HS-5 (cell line): ENCODE data around the gene RIMS4.

Source experiments
- DNase-seq: peaks from one replicate; pipeline ENCODE4 v3.0.0-alpha.2; 2012; ENCODE audit warnings: low read depth

RIMS4 gene

DNA sequence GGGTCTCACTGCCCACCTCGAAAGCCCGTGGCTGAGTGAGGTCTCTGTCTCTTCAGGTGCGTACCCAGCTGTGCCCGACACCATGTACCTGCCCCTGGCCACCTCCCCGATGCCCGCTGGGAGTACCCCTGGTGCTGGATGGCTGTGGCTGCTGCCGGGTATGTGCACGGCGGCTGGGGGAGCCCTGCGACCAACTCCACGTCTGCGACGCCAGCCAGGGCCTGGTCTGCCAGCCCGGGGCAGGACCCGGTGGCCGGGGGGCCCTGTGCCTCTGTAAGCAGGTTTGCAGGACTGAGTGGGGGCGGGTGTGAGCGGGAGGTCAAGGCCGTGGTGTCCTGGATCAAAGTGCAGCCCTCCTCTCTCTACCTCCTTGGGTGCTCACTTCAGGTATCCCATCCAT is 90.5 kb downstream of the RIMS4 start:
- DNase-seq, result no peak

DNA sequence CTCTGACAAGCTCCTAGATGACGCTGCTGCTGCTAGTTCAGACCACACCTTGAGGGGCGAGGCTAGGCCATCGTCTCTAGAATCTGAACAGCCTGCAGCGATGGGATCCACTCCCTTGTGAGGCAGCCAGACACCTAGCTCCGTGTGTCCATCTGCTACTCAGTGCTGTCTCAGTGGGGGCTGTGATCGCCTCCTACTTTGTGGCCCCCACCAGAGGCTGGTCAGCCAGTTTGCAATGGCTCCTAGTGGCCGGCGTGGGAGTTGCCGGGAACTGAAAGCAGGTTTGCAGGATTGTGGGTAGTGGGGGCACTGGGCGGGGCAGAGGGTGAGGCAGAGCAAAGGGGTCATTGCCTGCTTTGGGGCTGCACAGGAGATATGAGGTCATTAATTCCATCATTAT is 92.4 kb downstream of the RIMS4 start:
- no peak for DNase-seq

DNA sequence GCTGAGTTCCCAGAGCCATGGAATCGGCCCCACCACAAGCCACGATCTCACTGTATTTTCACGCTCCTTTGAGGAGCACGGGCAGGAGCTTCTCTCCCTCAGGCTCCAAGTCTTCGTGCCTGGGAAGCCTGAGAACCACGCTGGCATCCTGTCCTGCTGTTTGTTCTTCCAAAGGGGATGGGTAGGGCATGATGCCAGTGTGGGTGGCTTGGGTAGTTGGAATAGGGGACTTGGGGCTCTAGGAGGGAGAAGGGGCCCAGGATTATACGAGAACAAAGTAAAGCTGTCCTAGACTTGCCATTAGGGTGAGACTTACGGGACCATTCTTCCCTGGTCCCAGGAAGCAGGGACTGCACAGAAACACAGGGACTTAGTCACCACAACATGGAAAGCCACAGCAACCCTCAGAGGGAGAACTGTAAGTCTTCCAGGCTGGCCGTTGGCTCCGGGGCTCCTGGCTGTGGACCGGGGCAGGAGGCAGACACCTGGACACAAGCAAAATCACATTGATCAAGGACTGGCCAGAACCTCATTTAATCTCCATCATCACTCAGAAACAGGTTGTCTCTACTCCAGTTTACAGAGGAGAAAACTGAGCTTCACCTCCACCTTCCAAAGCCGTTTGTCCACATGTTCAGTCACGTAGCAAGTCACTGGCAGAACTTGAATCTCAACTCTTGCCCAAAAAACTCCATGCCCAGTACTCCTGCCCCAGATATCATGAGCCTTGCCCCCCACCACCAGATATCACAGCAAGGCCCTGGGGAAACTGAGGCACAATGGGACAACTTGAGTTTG is 93.8 kb downstream of the RIMS4 start:
- DNase-seq, result no peak

GRCh38 chr20:44715499-44716308 is 94.6 kb downstream of the RIMS4 start:
- DNase-seq, result no peak

DNA sequence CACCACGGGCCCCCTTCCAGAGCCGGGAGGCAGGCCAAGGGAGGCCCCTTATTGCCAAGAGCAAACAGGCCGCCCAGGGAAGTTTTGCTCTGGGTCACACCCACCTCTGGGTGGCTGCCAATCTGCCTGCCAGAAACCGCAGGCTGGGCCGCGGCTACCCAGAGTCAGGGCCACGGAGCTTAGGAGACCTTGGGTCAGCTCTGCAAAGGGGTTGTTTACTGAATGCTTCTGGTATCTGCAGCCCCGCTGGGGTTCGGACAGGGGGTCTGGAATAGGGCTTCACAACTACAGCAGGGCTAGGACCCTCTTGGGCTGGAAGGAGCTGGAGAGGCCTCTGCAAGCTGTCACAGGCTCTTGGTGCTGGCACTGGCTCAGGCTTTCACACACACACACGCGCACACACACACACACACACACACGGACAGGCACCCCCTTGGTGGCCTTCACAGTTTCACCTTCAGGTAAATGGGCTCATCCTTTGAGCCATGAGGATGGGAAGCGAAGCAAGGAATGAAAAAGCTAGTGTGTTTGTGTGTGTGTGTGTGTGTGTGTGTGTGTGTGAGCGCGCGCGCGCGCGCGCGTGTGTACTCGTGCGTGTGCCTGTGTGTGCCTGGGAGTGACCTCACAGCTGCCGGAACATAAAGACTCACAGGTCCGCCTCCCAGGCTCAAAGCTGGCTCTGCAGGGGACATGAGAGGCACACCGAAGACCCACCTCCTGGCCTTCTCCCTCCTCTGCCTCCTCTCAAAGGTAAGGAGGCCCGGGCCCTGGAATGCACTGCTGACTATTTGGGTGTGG is 95.4 kb downstream of the RIMS4 start, which contains the start of gene CCN5:
Gene CCN5, plus strand, starts transcription at position 669 of the 798 bp plus-strand sequence. Its CDS starts 22 bp downstream, at position 691.
- no peak for DNase-seq

GRCh38 chr20:44714102-44714700 is 96.1 kb downstream of the RIMS4 start:
- DNase-seq, result no peak

- DNase-seq, result no peak
Observed at GRCh38 chr20:44711237-44711636, 99.1 kb downstream of the RIMS4 start.

GRCh38 chr20:44709797-44710196 is 100.5 kb downstream of the RIMS4 start:
- DNase-seq, result no peak

- DNase-seq, result no peak
Observed at GRCh38 chr20:44709380-44709779, 101.0 kb downstream of the RIMS4 start.

GRCh38 chr20:44707018-44707579 is 103.2 kb downstream of the RIMS4 start:
- DNase-seq, result no peak

DNA sequence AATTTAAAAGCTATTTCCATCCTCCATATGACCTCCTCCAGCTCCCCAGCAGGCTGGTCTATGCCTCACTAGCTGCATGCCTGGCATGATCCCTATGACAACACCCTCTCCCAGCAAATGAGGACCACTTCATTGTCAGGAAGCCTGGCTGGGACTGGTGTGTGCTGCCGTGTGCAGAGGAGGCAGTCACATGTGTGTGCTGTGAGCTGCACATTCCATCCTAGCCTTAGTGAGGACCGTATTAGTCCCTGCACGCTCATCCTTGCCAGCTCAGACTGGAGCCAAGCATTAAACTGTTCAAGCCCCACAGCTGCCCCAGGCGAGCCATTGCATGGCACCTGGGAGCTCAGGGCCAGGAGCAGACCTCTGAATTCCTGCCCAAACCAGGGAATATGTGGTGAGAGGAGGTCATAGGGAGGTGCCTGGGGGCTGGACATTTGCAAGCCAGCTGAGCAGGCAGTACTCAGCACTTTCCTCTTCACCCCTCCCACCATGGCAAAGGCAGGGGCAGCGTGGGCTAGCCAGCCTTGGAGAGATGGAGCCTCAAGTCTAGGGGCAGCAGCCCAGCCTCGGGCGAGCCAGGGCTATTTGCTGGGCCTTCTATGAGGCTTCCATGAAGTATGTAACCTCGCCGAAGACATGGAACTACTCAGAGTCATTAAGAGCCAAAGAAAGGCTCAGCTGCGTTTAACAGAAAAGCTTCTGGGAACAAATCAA is 103.9 kb downstream of the RIMS4 start:
- peak; percentile 48 for DNase-seq

DNA sequence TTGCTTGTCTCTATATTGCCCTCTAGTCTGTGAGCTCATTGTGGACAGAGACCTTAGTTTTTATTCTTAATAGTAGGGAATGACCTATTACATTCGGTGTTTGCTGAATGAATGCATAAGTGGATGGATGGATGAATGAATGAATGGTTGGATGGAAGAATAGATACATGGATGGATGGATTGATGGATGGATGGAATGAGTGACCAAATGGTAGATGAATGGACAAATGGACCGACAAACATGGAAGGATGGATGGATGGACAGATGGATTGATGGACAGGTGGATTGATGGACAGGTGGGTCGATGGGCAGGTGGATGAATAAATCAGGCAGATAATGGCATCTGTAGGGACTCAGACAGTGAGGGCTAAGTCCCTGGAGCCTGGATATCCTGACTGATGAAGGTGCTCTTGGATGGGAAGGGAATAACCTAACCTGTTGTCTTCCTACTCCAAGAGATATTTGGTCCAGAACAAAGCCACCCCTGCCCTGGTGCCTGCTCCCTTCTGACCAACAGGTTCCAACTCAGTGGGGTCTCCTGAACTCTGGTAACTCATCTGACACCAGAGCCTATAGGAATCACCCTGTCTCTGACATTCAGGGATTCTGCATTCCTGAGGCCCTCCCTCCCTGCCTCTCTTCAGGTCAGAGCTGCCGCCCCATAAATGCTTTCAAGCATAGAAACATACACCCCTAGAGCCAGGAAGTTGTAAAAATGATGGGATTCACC is 104.8 kb downstream of the RIMS4 start:
- no peak for DNase-seq

DNA sequence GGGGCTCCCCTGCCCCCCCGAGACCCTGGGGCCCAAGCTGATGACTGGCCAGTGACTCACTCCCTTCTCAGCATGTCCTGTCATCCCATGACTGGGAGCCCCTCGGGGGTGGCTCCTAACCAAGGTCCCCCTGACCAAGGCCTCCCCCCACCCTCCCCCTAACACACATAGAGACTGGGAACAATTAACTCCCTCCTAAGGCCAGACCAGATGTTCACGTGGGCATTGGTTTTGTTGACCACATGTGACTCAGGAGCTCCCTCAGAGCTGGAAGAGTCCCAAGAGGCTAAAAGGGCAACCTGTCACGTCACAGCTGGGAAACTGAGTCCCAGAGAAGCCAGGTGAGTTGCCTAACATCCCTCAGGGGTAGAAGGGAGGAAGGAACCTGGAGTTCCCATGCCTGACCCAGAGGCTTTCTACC is 105.8 kb downstream of the RIMS4 start:
- DNase-seq, result peak; percentile 94

DNA sequence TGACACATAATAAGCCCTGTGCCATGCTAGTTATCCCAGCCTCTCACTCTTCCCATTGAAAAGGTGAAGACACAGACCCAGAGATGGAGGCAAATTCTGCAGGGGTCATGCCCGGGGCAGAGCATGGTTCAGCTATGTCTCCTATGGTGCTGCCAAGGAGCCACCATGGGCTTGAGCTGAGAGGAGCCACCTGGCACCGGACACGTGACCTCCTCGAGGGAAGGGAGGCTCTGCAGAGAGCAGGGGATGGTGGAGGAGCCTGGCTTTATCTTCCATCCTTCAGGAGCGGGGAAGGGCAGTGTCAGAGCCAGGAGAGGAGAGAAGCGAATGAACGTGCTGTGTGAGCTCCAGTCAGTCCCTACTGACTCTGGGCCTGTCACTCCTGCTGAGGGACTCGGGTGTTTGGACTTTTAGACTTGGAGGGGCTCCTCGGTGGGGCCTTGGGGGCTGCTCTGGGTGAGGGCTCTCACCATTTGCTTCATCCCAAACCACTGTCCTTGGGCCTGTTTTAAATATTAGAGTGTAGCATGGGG is 106.3 kb downstream of the RIMS4 start:
- no peak for DNase-seq

DNA sequence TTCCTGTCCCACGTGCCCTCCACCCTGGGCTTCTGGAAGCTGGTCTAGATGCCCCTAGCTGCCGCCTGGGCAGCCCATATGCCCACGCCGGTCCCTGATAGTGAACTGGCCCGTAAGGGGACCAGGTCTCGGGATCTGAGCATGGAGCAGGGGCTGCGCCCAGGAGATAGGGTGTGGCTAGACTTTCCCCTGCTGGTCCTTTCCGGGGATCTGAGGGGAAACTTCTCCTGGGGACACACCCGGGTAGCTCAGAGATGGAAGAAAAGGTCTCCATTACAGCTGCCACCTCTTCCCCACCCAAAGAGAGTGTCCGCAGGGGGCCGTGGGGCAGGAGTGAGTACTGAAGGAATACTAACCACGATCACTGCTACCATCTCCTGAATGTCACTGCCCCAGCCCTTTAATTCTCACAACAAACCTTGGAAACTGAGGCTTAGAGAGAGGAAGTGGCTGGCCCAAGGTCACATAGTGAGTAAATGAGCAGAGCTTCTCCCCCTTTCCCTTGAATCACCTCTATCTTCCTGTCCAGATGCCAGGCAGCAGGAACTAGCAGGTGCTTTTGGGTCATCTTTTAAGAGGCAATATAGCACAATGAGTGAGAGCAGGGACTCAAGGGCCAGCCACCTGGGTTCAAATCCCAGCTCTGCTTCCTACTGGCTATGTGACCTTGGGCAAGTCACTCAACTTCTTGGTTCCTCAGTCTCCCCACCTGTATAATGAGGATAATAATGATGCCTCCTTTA is 107.0 kb downstream of the RIMS4 start:
- no peak for DNase-seq

DNA sequence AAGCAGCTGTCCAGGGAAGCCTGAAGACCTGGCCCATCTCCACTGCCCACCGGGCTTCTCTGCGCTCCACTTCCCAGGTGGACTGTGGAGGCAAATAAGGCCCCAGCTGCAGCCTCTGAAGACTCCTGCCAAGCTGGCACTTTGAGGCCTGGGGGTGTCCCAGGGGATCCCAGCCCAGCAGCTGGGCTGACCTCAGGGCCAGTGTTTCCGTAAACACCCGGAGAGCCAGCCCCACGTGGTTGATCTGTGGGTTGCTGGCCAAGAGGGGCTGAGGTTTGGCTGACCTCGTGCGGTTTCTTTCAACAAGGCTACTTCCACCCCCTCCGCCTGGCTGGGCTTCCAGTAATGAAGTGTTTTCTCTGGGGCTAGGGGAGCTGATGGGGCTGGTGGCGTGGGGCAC is 107.6 kb downstream of the RIMS4 start:
- DNase-seq, result peak; percentile 73

DNA sequence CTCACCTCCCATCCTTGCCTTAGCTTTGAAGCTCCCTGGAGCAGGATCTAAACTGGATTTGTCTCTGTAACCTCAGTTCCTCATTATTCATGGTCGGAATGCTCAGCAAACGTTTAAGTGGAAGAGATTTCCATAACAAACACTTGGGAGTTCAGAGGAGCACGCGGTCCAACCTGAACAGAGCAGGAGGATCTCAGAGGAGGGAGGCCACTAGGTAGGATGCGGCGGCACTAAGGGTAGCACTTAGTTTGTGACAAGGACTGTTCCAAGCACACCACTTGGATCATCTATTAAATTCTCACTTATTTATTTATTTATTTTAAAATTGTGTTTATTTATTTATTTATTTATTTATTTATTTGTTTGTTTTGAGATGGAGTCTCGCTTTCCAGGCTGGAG is 108.5 kb downstream of the RIMS4 start:
- DNase-seq, result no peak
